Tibial artery (tissue), 4 donors: ENCODE data around the gene DIS3L2.
A peak's percentile ranks its signal among the peaks of the same experiment; 100 is the strongest.

Source experiments
- DNase-seq, 2 donors: peaks; one replicate each; pipeline ENCODE4 v3.0.0-alpha.2; 2019
- H3K27ac ChIP-seq, 2 donors: fragments of 200-600 bp; sonication (generic) in 1 of 2; 1 replicate in 1 of 2; 2 replicates in 1 of 2; pipeline ENCODE4 v1.5.1; 2018 to 2019; ENCODE audit warnings: mild to moderate bottlenecking in 1 of 2
- H3K27me3 ChIP-seq, 2 donors: fragments of 200-600 bp; sonication (generic) in 1 of 2; one replicate each; pipeline versions ENCODE4 v1.5.1 to v1.6.0; 2016 to 2019
- H3K36me3 ChIP-seq, 3 donors: fragments of 200-600 bp; sonication (generic) in 2 of 3; one replicate each; pipeline ENCODE4 v1.5.1; 2016 to 2019; ENCODE audit warnings: mild to moderate bottlenecking in 2 of 3
- H3K4me1 ChIP-seq, 4 donors: fragments of 200-600 bp; sonication (generic) in 2 of 4; 1 replicate in 3 of 4; 2 replicates in 1 of 4; pipeline ENCODE4 v1.5.1; 2016 to 2019
- H3K4me3 ChIP-seq, 2 donors: fragments of 200-600 bp; sonication (generic) in 1 of 2; 1 replicate in 1 of 2; 2 replicates in 1 of 2; pipeline ENCODE4 v1.5.1; 2018 to 2019; ENCODE audit warnings: mild to moderate bottlenecking in 2 of 2
- H3K9me3 ChIP-seq, 3 donors: fragments of 200-600 bp; sonication (generic) in 1 of 3; one replicate each; pipeline ENCODE4 v1.5.1; 2016 to 2019
- CTCF ChIP-seq, 2 experiments: fragments of 200-600 bp in 1 of 2; fragments of 450-650 bp in 1 of 2; IDR thresholded peaks; one replicate each; pipeline ENCODE4 v1.5.1; 2017 to 2019; ENCODE audit warnings: antibody characterized with exemption in 2 of 2, mild to moderate bottlenecking in 1 of 2, moderate library complexity in 1 of 2
- intact Hi-C: fragments of 100-400 bp; cut with DNase I; formaldehyde crosslinking; loops from one replicate; pipeline ENCODE4 v1.15.0; 2023; ENCODE audit warnings: low total_unique reads

DIS3L2 gene

DNA sequence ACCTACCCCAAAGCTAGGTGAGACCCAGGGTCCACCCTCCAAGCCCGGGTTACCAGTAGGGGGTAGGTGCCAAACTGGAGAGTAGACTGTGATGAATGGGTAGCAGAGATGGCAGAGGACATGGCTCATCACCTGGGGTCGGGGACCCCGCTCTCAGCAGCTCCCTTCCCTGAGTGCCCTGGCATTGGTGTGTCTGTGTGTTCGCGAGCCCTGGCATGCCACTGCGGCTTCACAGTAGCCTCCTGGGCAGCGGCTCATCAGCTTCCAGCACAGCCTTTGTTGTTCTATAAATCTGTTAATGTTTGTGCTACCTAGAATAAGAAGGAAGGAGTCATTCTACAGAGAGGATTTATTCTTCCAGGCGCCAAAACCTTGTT is 354.4 kb downstream of the DIS3L2 start:
- no peak for TF ChIP-seq CTCF (IDR thresholded peaks at IDR 0.05)
- H3K36me3 ChIP-seq: peaks cover 0 to 7% (median 0%) of the 10 kb centered on the region in 3 donors
- intact Hi-C loops: no loop called here
- peaks cover 0 to 13% (median 0%) of the 10 kb centered on the region in 3 donors for H3K9me3 ChIP-seq
- H3K4me3 ChIP-seq: no peak overlapping the region
- H3K27ac ChIP-seq: no peak overlapping the region
- no peak for DNase-seq
- H3K27me3 ChIP-seq: no peaks in the 10 kb centered on the region
- peaks cover 0 to 20% (median 11%) of the 10 kb centered on the region in 4 donors for H3K4me1 ChIP-seq

DNA sequence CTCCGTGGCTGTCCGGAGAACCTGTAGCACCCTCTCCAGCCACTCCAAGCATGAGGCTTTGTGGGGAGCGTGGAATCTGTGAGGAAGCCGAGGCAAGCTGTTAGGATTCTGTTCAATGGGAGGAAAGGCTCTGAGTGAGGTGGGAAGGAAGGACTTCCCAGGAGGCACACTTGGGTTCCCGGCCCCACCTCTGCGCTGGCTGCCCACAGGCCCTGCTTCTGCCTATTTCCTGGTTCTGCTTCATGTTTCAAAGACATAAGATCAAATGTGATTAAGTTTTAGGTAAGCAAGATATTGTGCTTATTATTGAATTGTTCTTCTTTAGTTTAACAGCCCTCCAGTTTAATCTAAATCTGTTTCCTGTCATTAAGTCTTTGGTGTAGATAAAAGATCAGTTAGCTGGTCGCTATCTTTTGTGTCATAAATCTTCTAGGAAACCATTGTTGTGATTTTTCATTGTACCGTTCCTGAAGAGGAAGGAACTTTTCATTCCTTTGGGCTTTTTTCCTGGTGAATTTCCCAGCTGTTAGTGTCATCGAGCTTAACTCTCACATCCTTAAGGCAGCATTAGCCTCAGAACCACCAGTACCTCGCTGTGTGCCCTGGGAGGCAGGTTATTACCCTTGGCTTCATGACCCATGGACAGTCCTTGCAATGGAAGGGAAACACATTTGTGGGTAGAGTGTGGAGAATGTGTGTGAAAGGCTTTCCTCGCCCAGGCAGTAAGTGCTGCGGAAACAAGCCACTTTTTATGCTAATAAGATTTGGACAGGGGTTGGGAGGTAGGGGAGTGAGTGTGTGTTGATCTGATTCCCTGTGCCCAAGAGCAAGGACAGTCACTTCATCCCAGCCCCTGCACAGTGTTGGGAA is 355.2 kb downstream of the DIS3L2 start:
- no peak for DNase-seq
- H3K27ac ChIP-seq: no peak overlapping the region
- intact Hi-C loops: no loop called here
- peaks cover 0 to under 1% (median 0%) of the 10 kb centered on the region in 3 donors for H3K36me3 ChIP-seq
- no peaks in the 10 kb centered on the region for H3K27me3 ChIP-seq
- H3K9me3 ChIP-seq: peaks cover 0 to 13% (median 0%) of the 10 kb centered on the region in 3 donors
- no peak for TF ChIP-seq CTCF (IDR thresholded peaks at IDR 0.05)
- no peak overlapping the region for H3K4me3 ChIP-seq
- H3K4me1 ChIP-seq: peaks cover 0 to 20% (median 11%) of the 10 kb centered on the region in 4 donors

DNA sequence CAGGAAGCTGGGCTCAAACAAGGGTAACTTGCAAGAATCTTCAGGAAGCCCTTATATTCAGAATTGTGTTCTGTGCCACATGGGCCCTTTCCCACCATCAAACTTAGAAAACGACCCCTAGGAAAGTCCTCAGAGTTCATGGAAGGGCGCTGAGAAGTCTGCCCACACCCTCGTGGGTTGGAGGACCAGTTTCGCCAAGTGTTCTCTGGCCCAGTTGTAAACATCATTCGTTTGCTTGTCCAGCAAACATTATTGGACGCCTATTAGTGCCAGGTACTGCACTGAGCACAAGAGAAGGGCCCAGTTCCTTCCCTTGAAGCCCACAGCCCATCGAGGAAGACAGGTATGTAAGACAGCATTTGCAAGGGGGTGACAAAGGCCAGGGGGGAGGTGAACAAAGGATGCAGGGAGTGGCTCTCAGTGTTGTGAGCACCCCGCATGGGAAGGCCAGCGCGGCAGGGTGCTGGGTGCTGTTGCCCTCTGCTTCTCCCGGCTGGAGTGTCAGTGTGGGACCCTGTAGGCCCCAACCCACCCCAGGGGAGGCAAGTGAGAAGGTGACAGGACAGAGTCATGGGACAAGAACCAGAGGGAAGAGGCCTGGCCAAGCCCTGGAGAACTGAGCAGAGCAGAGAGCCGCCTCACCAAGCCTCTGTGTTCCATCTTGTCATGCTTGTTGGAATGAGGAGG is 356.8 kb downstream of the DIS3L2 start:
- Histone ChIP-seq H3K4me3 (no peak overlapping the region), H3K36me3 (no peaks in the 10 kb centered on the region), H3K9me3 (peaks cover 0 to 3% (median 0%) of the 10 kb centered on the region in 3 donors), H3K27ac (no peak overlapping the region), H3K4me1 (peaks cover 0 to 20% (median 11%) of the 10 kb centered on the region in 4 donors), H3K27me3 (no peaks in the 10 kb centered on the region)
- peak in 1 of 2 donors; percentile 21 for DNase-seq
- no peak for TF ChIP-seq CTCF (IDR thresholded peaks at IDR 0.05)
- intact Hi-C loops: no loop called here

DNA sequence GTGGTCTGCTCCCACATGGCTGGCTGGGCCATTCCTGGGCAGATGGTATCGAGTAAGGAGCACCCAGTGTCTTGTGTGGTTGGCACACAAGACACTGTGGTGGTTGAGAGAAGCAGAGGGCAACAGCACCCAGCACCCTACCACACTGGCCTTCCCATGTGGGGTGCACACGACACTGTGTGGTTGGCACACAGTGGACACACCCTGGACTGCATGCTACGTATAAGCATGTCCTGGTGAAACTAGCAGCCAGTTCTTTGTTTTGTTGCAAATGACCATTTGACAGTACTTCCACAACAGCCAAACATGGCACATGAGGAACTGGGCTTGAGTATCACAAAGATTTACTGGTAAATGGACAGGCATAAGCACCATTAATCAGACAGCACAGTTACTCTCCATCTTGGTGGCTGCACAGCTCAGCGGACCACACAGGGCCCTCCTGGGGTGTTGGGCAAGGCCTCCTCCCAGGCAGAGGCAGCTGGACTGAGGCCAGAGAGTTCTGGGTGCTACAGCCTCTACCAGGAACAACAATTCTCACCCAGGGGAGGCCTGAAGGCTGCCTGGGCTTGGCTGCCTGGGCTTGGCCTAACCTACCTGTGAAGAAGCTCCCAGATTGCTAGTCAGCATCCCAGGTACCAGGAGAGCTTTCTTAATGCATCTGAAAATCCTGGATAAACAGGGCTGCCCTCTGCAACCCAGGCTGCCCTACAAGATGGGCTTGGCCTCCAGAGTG is 357.7 kb downstream of the DIS3L2 start:
- intact Hi-C loops: no loop called here
- peaks cover 0 to 20% (median 11%) of the 10 kb centered on the region in 4 donors for H3K4me1 ChIP-seq
- no peak overlapping the region for H3K27ac ChIP-seq
- no peaks in the 10 kb centered on the region for H3K36me3 ChIP-seq
- DNase-seq: no peak
- H3K4me3 ChIP-seq: no peak overlapping the region
- H3K27me3 ChIP-seq: no peaks in the 10 kb centered on the region
- H3K9me3 ChIP-seq: no peaks in the 10 kb centered on the region
- TF ChIP-seq CTCF (IDR thresholded peaks at IDR 0.05): no peak

- intact Hi-C loops: no loop called here
- H3K9me3 ChIP-seq: no peaks in the 10 kb centered on the region
- no peak for DNase-seq
- no peak for TF ChIP-seq CTCF (IDR thresholded peaks at IDR 0.05)
- no peak overlapping the region for H3K4me3 ChIP-seq
- H3K36me3 ChIP-seq: no peaks in the 10 kb centered on the region
- H3K27me3 ChIP-seq: no peaks in the 10 kb centered on the region
- H3K27ac ChIP-seq: no peak overlapping the region
- H3K4me1 ChIP-seq: peaks cover 0 to 20% (median 10%) of the 10 kb centered on the region in 4 donors
Measured at GRCh38 chr2:232319803-232320442, 358.4 kb downstream of the DIS3L2 start.
